GM06990 (cell line): ENCODE measurements around the gene IGF2BP2.

ENCODE experiments used
- DNase-seq: peaks from one replicate; pipeline ENCODE4 v3.0.0-alpha.2; 2011; ENCODE audit not compliant: insufficient read length; ENCODE audit errors: extremely low read depth
- H3K27me3 ChIP-seq: replicated peaks from 2 replicates; pipeline ENCODE4 v1.6.0; 2011; ENCODE audit warnings: low read length; ENCODE audit not compliant: control insufficient read depth, insufficient read depth
- H3K36me3 ChIP-seq: 2 replicates; pipeline ENCODE4 v1.5.1; 2011; ENCODE audit warnings: low read length; ENCODE audit not compliant: control insufficient read depth, insufficient read depth
- H3K4me3 ChIP-seq: replicated peaks from 2 replicates; pipeline ENCODE4 v1.5.1; 2011; ENCODE audit warnings: low read depth, mild to moderate bottlenecking, control low read depth, low read length
- CTCF ChIP-seq: IDR thresholded peaks from 2 replicates; pipeline ENCODE4 v1.5.1; 2011; ENCODE audit warnings: low read length, control low read depth, mild to moderate bottlenecking, inconsistent platforms; ENCODE audit not compliant: insufficient read depth, poor library complexity, severe bottlenecking

IGF2BP2 gene

DNA sequence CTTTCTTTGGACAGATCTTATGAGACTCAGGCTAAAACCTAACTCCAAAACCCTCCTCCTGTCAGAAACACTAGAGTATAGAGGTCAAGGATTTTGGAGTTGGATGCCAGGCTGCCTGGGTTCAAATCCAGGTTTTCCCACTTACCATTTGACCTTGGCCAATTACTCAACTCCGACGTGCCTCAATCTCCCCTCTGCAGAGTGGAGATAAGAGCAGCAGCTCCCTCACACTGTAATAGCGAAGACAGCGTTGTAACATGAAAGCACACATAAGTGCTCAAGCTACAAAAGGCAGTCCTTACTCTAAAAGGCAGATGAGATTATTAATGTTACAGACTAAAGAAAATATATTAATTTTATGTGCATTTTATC, 90.1 kb downstream of the IGF2BP2 start:
- no peaks in the 10 kb centered on the region for H3K36me3 ChIP-seq
- no peak for TF ChIP-seq CTCF
- H3K27me3 ChIP-seq = no peaks in the 10 kb centered on the region
- DNase-seq = no peak
- H3K4me3 ChIP-seq = no peak overlapping the region

GRCh38 chr3:185733980-185734724, 90.7 kb downstream of the IGF2BP2 start:
- no peak overlapping the region for H3K4me3 ChIP-seq
- no peaks in the 10 kb centered on the region for H3K36me3 ChIP-seq
- DNase-seq = no peak
- no peaks in the 10 kb centered on the region for H3K27me3 ChIP-seq
- TF ChIP-seq CTCF = peak; percentile 66

GRCh38 chr3:185732782-185733181, 92.1 kb downstream of the IGF2BP2 start:
- no peak for TF ChIP-seq CTCF
- Histone ChIP-seq H3K27me3 (no peaks in the 10 kb centered on the region), H3K36me3 (no peaks in the 10 kb centered on the region), H3K4me3 (no peak overlapping the region)
- DNase-seq = no peak

GRCh38 chr3:185730550-185730949, 94.3 kb downstream of the IGF2BP2 start:
- no peak for DNase-seq
- no peak for TF ChIP-seq CTCF
- Histone ChIP-seq H3K36me3 (no peaks in the 10 kb centered on the region), H3K27me3 (no peaks in the 10 kb centered on the region), H3K4me3 (no peak overlapping the region)

- TF ChIP-seq CTCF = no peak
- Histone ChIP-seq H3K4me3 (no peak overlapping the region), H3K27me3 (no peaks in the 10 kb centered on the region), H3K36me3 (no peaks in the 10 kb centered on the region)
- DNase-seq = no peak
Measured at GRCh38 chr3:185729337-185730055, 95.3 kb downstream of the IGF2BP2 start.
